ENCODE data around the gene CTNNA1.
"Not testable (repeated sequence)": the region's sequence is repeated elsewhere in the genome, so short reads cannot be mapped to it uniquely, and the experiment has no call there.

CTNNA1 gene

DNA sequence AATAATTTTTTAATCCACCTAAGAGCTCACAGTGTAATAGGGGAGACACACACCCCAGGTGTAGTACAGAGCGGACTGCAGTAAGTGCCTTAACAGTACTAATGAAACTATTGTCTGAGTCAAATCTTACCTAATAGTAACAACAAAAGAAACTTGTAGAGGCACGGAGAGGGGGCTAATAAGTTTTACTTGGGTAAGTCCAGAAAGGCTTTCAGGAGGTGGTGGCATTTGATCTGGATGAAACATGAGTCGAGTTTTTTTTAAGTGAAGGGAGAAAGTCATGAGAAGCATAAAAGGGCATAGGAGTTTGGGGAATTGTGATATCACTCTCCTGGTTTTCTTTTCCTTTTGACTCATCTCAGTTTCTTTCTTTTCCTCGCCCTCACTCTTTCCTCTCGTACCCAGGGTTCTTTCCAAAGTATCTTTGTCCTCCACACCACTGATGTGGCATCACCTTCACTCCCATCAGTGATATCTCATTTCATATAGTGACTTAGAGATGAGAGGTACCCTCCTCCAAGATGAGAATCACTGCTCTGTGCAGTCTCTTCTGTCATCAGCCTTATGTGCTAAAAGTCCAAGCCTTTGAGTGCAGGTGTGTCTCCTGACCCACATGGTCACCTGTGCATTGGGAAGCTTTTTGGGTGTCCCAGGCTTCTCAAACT, 2.0 kb downstream of the CTNNA1 start:
- no peak for ATAC-seq (replicated peaks)
- DNase-seq, result no peak
- H3K9me3 Mint-ChIP-seq, result no peaks in the 10 kb centered on the region
- H3K27ac Mint-ChIP-seq, result no peak overlapping the region
- H3K27me3 Mint-ChIP-seq, result no peaks in the 10 kb centered on the region
- peaks cover 4% of the 10 kb centered on the region for H3K36me3 Mint-ChIP-seq (ENCODE audit: insufficient read depth)
- peaks cover 9 to 10% of the 10 kb centered on the region in 2 donors for H3K4me1 Mint-ChIP-seq (ENCODE audit: low read depth in 2 of 2)
- peak overlapping the region; percentile 65 to 71 for H3K4me3 Mint-ChIP-seq

DNA sequence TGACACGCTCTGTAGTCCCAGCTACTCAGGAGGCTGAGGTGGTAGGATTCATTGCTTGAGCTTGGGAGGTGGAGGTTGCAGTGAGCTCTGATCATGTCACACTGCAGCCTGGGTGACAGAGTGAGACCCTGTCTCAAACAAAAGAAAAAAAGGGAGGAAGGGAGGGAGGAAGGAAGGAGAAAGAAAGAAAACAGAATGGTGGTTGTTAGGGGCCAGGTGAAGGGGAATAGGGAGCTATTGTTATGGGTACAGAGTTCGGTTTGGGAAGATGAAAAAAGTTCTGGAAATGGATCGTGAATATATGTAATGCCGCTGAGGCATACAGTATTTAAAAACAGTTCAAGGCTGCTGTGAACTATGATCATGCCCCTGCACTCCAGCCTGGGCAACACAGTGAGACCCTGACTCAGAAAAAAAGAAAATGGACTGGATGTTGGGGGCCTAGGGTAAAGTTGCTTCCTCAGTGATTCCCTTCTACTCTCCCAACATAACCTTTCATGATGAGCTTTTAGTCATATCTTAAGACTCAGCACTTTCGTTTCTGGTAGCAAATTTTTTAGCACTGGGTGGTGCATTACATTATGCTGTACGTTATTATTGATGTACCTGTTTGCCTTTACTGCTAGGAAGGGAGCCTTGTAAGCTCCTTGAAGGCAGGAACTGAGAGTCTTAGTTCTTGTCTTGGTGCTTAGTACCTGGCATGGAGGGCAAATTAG, 4.0 kb downstream of the CTNNA1 start:
- Mint-ChIP-seq H3K36me3 (ENCODE audit: insufficient read depth) (peaks cover 4% of the 10 kb centered on the region), H3K27ac (no peak overlapping the region), H3K4me1 (ENCODE audit: low read depth in 2 of 2) (peaks cover 20 to 28% of the 10 kb centered on the region in 2 donors), H3K4me3 (no peak overlapping the region), H3K9me3 (no peaks in the 10 kb centered on the region), H3K27me3 (no peaks in the 10 kb centered on the region)
- DNase-seq (no peak), ATAC-seq (replicated peaks) (no peak)

- Mint-ChIP-seq H3K9me3 (no peaks in the 10 kb centered on the region), H3K36me3 (ENCODE audit: insufficient read depth) (peaks cover 8% of the 10 kb centered on the region), H3K27ac (peak overlapping the region in 1 of 2 donors; percentile 69), H3K4me3 (peak overlapping the region in 1 of 2 donors; percentile 23), H3K4me1 (ENCODE audit: low read depth in 2 of 2) (peaks cover 13 to 22% of the 10 kb centered on the region in 2 donors), H3K27me3 (no peaks in the 10 kb centered on the region)
- no peak for ATAC-seq (replicated peaks)
- DNase-seq, result no peak
Observed at GRCh38 chr5:138760448-138761110, 7.4 kb downstream of the CTNNA1 start.

DNA sequence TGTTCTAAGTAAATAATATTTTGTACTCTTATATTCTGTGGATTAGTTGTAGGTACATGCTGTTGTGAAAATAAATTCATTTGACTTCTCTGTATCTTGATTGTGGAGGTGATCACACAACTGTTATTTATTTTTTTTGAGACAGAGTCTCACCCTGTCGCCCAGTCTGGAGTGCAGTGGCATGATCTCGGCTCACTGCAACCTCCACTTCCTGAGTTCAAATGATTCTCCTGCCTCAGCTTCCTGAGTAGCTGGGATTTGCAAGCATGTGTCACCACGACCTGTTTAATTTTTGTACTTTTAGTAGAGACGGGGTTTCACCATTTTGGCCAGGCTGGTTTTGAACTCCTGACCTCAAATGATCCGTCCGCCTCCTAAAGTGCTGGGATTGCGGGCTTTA, 7.9 kb downstream of the CTNNA1 start:
- ATAC-seq (replicated peaks), result peak; percentile 77
- not testable (repeated sequence) for H3K27me3 Mint-ChIP-seq; H3K9me3 Mint-ChIP-seq; H3K36me3 Mint-ChIP-seq (ENCODE audit: insufficient read depth); DNase-seq
- H3K27ac Mint-ChIP-seq, result peak overlapping the region in 1 of 2 donors; percentile 69
- H3K4me3 Mint-ChIP-seq, result peak overlapping the region in 1 of 2 donors; percentile 23
- H3K4me1 Mint-ChIP-seq (ENCODE audit: low read depth in 2 of 2), result peaks cover 15 to 24% of the 10 kb centered on the region in 2 donors

DNA sequence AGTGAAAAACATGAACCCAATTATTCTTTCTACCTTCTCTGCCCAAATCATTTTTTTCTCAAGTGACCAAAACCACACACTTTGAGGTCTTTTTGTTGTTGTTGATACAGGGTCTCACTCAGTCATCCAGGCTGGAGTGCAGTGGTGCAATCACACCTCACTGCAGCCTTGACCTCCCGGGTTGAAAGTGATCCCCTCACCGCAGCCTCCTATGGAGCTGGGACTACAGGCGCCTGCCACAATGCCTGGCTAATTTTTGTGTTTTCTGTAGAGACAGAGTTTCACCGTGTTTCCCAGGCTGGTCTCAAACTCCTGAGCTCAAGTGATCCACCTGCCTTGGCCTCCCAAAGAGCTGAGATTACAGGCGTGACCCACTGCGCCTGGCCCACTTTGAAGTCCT, 8.4 kb downstream of the CTNNA1 start:
- H3K9me3 Mint-ChIP-seq; H3K27ac Mint-ChIP-seq; ATAC-seq (replicated peaks); DNase-seq; H3K27me3 Mint-ChIP-seq; H3K36me3 Mint-ChIP-seq (ENCODE audit: insufficient read depth): not testable (repeated sequence)
- peaks cover 19 to 25% of the 10 kb centered on the region in 2 donors for H3K4me1 Mint-ChIP-seq (ENCODE audit: low read depth in 2 of 2)
- H3K4me3 Mint-ChIP-seq, result peak overlapping the region in 1 of 2 donors; percentile 23

DNA sequence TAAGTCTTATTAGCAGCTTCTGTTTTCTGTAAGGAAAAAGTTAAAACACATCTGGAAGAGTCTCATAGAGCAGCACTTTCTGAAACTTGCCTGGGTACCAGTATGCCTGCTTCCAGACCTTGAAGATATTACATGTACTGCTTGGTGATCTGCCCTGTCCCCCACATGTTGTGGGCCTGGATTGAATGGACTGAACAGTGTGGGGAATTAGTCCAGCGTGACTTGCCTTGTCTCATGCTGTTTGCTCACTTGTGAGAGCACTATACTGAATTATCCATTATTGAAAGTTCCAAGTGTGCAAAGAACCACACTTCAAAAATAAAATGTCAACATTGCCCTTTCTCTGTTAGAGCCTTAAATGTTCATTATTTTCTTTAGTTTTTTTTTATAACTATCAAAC, 8.9 kb downstream of the CTNNA1 start:
- Mint-ChIP-seq H3K4me3 (no peak overlapping the region), H3K9me3 (no peaks in the 10 kb centered on the region), H3K27me3 (no peaks in the 10 kb centered on the region)

GRCh38 chr5:138763037-138763778, 10.0 kb downstream of the CTNNA1 start:
- Mint-ChIP-seq H3K4me1 (ENCODE audit: low read depth in 2 of 2) (peaks cover 19 to 28% of the 10 kb centered on the region in 2 donors), H3K27me3 (no peaks in the 10 kb centered on the region), H3K9me3 (no peaks in the 10 kb centered on the region), H3K27ac (no peak overlapping the region), H3K4me3 (no peak overlapping the region), H3K36me3 (ENCODE audit: insufficient read depth) (peaks cover 8% of the 10 kb centered on the region)
- DNase-seq (no peak), ATAC-seq (replicated peaks) (no peak)

More for the DNA sequence above, 8.9 kb downstream of the CTNNA1 start:
- ATAC-seq (replicated peaks), result no peak
- no peak overlapping the region for H3K27ac Mint-ChIP-seq
- no peak for DNase-seq
- peaks cover 8% of the 10 kb centered on the region for H3K36me3 Mint-ChIP-seq (ENCODE audit: insufficient read depth)
- peaks cover 19 to 24% of the 10 kb centered on the region in 2 donors for H3K4me1 Mint-ChIP-seq (ENCODE audit: low read depth in 2 of 2)

DNA sequence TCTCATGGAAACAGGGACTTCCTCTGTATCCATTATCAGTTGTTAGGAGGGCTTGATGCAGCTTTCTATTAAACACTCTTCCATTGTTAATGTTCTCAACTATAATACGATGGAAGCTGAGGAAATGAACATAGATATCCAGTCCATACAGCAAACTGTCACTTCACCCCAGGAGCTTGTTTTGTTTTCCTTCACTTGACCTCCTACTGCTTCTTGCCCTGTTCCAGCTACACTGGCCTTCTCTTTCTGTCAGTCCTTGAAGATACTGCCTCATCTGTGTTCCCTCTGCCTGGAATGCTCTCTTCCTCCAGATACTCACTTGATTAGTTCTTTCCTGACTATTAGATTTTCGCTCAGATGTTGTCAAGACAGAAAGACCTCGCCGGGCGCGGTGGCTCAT, 17.1 kb downstream of the CTNNA1 start:
- Mint-ChIP-seq H3K4me3 (no peak overlapping the region), H3K36me3 (ENCODE audit: insufficient read depth) (peaks cover 2% of the 10 kb centered on the region), H3K9me3 (no peaks in the 10 kb centered on the region), H3K4me1 (ENCODE audit: low read depth in 2 of 2) (peaks cover 6 to 17% of the 10 kb centered on the region in 2 donors), H3K27me3 (no peaks in the 10 kb centered on the region), H3K27ac (no peak overlapping the region)
- DNase-seq (no peak), ATAC-seq (replicated peaks) (no peak)

- Mint-ChIP-seq H3K36me3 (ENCODE audit: insufficient read depth) (peaks cover 2% of the 10 kb centered on the region), H3K4me3 (no peak overlapping the region), H3K4me1 (ENCODE audit: low read depth in 2 of 2) (peaks cover 5 to 16% of the 10 kb centered on the region in 2 donors), H3K27ac (peak overlapping the region in 1 of 2 donors; percentile 27), H3K9me3 (no peaks in the 10 kb centered on the region), H3K27me3 (no peaks in the 10 kb centered on the region)
- ATAC-seq (replicated peaks), result no peak
- no peak for DNase-seq
Observed at GRCh38 chr5:138770977-138771376, 17.8 kb downstream of the CTNNA1 start.

GRCh38 chr5:138772986-138773594, 19.9 kb downstream of the CTNNA1 start:
- Mint-ChIP-seq H3K4me3 (no peak overlapping the region), H3K9me3 (no peaks in the 10 kb centered on the region), H3K4me1 (ENCODE audit: low read depth in 2 of 2) (peaks cover 0 to 6% of the 10 kb centered on the region in 2 donors), H3K36me3 (ENCODE audit: insufficient read depth) (peaks cover 2% of the 10 kb centered on the region), H3K27me3 (no peaks in the 10 kb centered on the region), H3K27ac (no peak overlapping the region)
- ATAC-seq (replicated peaks), result no peak
- no peak for DNase-seq

DNA sequence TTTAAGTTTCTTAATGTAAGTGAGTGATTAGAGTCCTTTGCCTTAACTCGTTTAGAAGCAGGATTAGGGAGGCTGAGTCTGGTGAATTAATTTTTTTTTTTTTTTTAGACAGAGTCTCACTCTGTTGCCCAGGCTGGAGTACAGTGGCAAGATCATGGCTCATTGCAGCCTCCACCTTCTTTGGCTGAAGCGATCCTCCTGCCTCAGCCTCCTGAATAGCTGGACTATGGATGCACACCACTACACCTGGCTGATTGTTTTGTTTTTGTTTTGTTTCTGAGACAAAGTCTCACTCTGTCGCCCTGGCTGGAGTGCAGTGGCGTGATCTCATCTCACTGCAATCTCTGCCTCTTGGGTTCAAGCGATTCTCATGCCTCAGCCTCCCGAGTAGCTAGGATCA, 20.4 kb downstream of the CTNNA1 start:
- H3K4me1 Mint-ChIP-seq (ENCODE audit: low read depth in 2 of 2); H3K9me3 Mint-ChIP-seq; H3K27ac Mint-ChIP-seq; H3K4me3 Mint-ChIP-seq; DNase-seq; H3K27me3 Mint-ChIP-seq; ATAC-seq (replicated peaks); H3K36me3 Mint-ChIP-seq (ENCODE audit: insufficient read depth): not testable (repeated sequence)

GRCh38 chr5:138775034-138775433, 21.8 kb downstream of the CTNNA1 start:
- peaks cover 0 to 6% of the 10 kb centered on the region in 2 donors for H3K4me1 Mint-ChIP-seq (ENCODE audit: low read depth in 2 of 2)
- H3K36me3 Mint-ChIP-seq (ENCODE audit: insufficient read depth), result peaks cover 2% of the 10 kb centered on the region
- H3K9me3 Mint-ChIP-seq, result no peaks in the 10 kb centered on the region
- no peak overlapping the region for H3K27ac Mint-ChIP-seq
- no peaks in the 10 kb centered on the region for H3K27me3 Mint-ChIP-seq
- no peak for DNase-seq
- H3K4me3 Mint-ChIP-seq, result no peak overlapping the region
- no peak for ATAC-seq (replicated peaks)

DNA sequence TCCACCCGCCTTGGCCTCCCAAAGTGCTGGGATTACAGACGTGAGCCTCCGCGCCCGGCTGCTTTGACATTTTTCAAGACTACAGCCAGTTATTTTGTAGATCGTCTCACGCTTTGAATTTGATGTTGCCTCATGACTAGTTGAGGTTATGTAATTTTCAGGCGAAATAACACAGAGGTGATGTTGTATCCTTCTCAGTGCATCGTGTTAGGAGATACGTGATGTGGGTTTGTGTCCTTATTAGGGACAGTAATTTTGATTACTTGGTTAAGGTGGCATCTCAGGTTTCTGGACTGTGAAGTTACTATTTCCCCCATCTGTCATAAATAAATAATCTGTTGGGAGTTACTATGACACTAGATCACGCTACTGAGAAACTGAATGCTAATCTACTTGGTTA, 25.0 kb downstream of the CTNNA1 start:
- ATAC-seq (replicated peaks) (no peak), DNase-seq (no peak)
- H3K27me3 Mint-ChIP-seq, result no peaks in the 10 kb centered on the region
- H3K4me1 Mint-ChIP-seq (ENCODE audit: low read depth in 2 of 2), result no peaks in the 10 kb centered on the region
- no peaks in the 10 kb centered on the region for H3K9me3 Mint-ChIP-seq
- H3K4me3 Mint-ChIP-seq, result no peak overlapping the region
- no peak overlapping the region for H3K27ac Mint-ChIP-seq
- peaks cover 4% of the 10 kb centered on the region for H3K36me3 Mint-ChIP-seq (ENCODE audit: insufficient read depth)

Data from effector memory CD8-positive, alpha-beta T cell (primary cell).